GM23338 (cell line): ENCODE results near the gene ESYT2. TPM values are rescaled to one million over a fixed set of nuclear protein-coding genes. Genes with fewer than 3 reads are reported as not detected.

Experiments used
- ATAC-seq: fragments of 200-7000 bp; cut with Tn5 transposase; 3 replicates; pipeline ENCODE4 v1.9.1; 2020
- DNase-seq: peaks from one replicate; pipeline ENCODE4 v3.0.0-alpha.2; 2015; ENCODE audit warnings: low spot score
- H2AFZ ChIP-seq: fragments of 200-600 bp; sonication (generic); 2 replicates; pipeline ENCODE4 v1.8.0; 2016; ENCODE audit warnings: antibody characterized with exemption, mild to moderate bottlenecking, moderate library complexity
- H3F3A ChIP-seq: fragments of 200-600 bp; sonication (generic); replicated peaks from 2 replicates; pipeline ENCODE4 v1.8.0; 2017; ENCODE audit warnings: antibody characterized with exemption, mixed run types, low read depth
- H3K27ac ChIP-seq: fragments of 200-600 bp; sonication (generic); 2 replicates; pipeline ENCODE4 v1.6.1; 2016; ENCODE audit warnings: low read depth
- H3K27me3 ChIP-seq: fragments of 200-600 bp; sonication (generic); 2 replicates; pipeline ENCODE4 v1.8.0; 2016; ENCODE audit warnings: mild to moderate bottlenecking, mixed run types, moderate library complexity; ENCODE audit not compliant: insufficient read depth
- H3K36me3 ChIP-seq: fragments of 200-600 bp; sonication (generic); 2 replicates; pipeline ENCODE4 v1.8.0; 2016; ENCODE audit warnings: mild to moderate bottlenecking; ENCODE audit not compliant: insufficient read depth
- H3K4me1 ChIP-seq: fragments of 200-600 bp; sonication (generic); 2 replicates; pipeline ENCODE4 v1.8.0; 2016; ENCODE audit warnings: mild to moderate bottlenecking, moderate library complexity; ENCODE audit not compliant: insufficient read depth
- H3K4me2 ChIP-seq: fragments of 200-600 bp; sonication (generic); 2 replicates; pipeline ENCODE4 v1.7.1; 2017; ENCODE audit warnings: mixed run types
- H3K4me3 ChIP-seq: fragments of 200-600 bp; sonication (generic); 2 replicates; pipeline ENCODE4 v1.6.1; 2016; ENCODE audit warnings: mixed run types
- H3K79me2 ChIP-seq: fragments of 200-600 bp; sonication (generic); replicated peaks from 2 replicates; pipeline ENCODE4 v1.8.0; 2017; ENCODE audit warnings: mild to moderate bottlenecking; ENCODE audit not compliant: insufficient read depth
- H3K9me2 ChIP-seq: fragments of 200-600 bp; sonication (generic); 2 replicates; pipeline ENCODE4 v1.8.0; 2017; ENCODE audit not compliant: insufficient read depth
- H4K20me1 ChIP-seq: fragments of 200-600 bp; sonication (generic); replicated peaks from 2 replicates; pipeline ENCODE4 v1.8.0; 2017; ENCODE audit warnings: mild to moderate bottlenecking; ENCODE audit not compliant: insufficient read depth
- H3K27ac Mint-ChIP-seq: 2 replicates; pipeline ENCODE4 v1.8.0; 2020; ENCODE audit warnings: inconsistent platforms, mild to moderate bottlenecking, moderate library complexity, mixed read lengths
- H3K27me3 Mint-ChIP-seq: 3 replicates; pipeline ENCODE4 v1.8.0; 2022; ENCODE audit warnings: low read depth, mild to moderate bottlenecking, moderate library complexity, mixed read lengths, inconsistent platforms; ENCODE audit not compliant: insufficient read depth, poor library complexity
- H3K36me3 Mint-ChIP-seq: 3 replicates; pipeline ENCODE4 v1.8.0; 2021; ENCODE audit warnings: low read depth, mild to moderate bottlenecking, inconsistent platforms, moderate library complexity, mixed read lengths
- H3K4me1 Mint-ChIP-seq: 3 replicates; pipeline ENCODE4 v1.8.0; 2020; ENCODE audit warnings: mild to moderate bottlenecking, inconsistent platforms, mixed read lengths
- H3K4me3 Mint-ChIP-seq: 3 replicates; pipeline ENCODE4 v1.8.0; 2021; ENCODE audit warnings: moderate library complexity, mild to moderate bottlenecking, inconsistent platforms, mixed read lengths
- H3K9me3 Mint-ChIP-seq: 3 replicates; pipeline ENCODE4 v1.8.0; 2020; ENCODE audit warnings: moderate library complexity, mild to moderate bottlenecking, inconsistent platforms, mixed read lengths
- CREB1 ChIP-seq: fragments of 250-450 bp; sonication (Bioruptor Pico); IDR thresholded peaks from 2 replicates; pipeline ENCODE4 v1.5.0; 2020; ENCODE audit warnings: low read depth, mild to moderate bottlenecking, moderate library complexity
- ETS1 ChIP-seq: IDR thresholded peaks from 2 replicates; pipeline ENCODE4 v1.6.1; 2016; ENCODE audit warnings: antibody characterized with exemption
- EZH2 ChIP-seq: fragments of 200-600 bp; sonication (generic); IDR thresholded peaks from one replicate; pipeline ENCODE4 v1.8.0; 2017; ENCODE audit warnings: antibody characterized with exemption, mild to moderate bottlenecking, low read depth; ENCODE audit not compliant: unreplicated experiment
- EZH2phosphoT487 ChIP-seq: fragments of 200-600 bp; sonication (generic); IDR thresholded peaks from one replicate; pipeline ENCODE4 v1.8.1; 2018; ENCODE audit warnings: antibody characterized with exemption; ENCODE audit not compliant: unreplicated experiment
- JUNB ChIP-seq: IDR thresholded peaks from one replicate; pipeline ENCODE4 v1.6.1; 2016; ENCODE audit warnings: antibody characterized with exemption; ENCODE audit not compliant: unreplicated experiment
- NANOG ChIP-seq: IDR thresholded peaks from 2 replicates; pipeline ENCODE4 v1.6.1; 2016; ENCODE audit warnings: antibody characterized with exemption, borderline replicate concordance
- POLR2AphosphoS5 ChIP-seq: IDR thresholded peaks from 2 replicates; pipeline ENCODE4 v1.6.1; 2016; ENCODE audit warnings: antibody characterized with exemption, low read depth
- REST ChIP-seq: IDR thresholded peaks from one replicate; pipeline ENCODE4 v1.6.1; 2018; ENCODE audit warnings: antibody characterized with exemption; ENCODE audit not compliant: unreplicated experiment
- STAT1 ChIP-seq: IDR thresholded peaks from one replicate; pipeline ENCODE4 v1.6.1; 2016; ENCODE audit warnings: antibody characterized with exemption; ENCODE audit not compliant: unreplicated experiment
- ZNF114 ChIP-seq: fragments of 250-450 bp; sonication (Bioruptor Pico); IDR thresholded peaks from 2 replicates; pipeline ENCODE4 v1.5.0; 2020; ENCODE audit warnings: mild to moderate bottlenecking, moderate library complexity
- ZNF331 ChIP-seq: fragments of 250-450 bp; sonication (Bioruptor Pico); IDR thresholded peaks from 2 replicates; pipeline ENCODE4 v1.5.0; 2020; ENCODE audit warnings: low read depth, mild to moderate bottlenecking, moderate library complexity
- polyA plus RNA-seq: library from polyadenylated mRNA; unstranded; fragments of >200 nt; fragmentation: Nextera tagmentation; extraction: Ambion mirVana; gene quantifications from 2 replicates; pipeline ENCODE4 v1.2.1, GENCODE V29; 2016
- total RNA-seq: library from RNA; depleted of rRNA; stranded (reverse); fragments of >200 nt; shearing (Covaris generic); gene quantifications from 2 replicates; pipeline ENCODE4 v1.2.3, GENCODE V29; 2014
- TF ChIP-seq, protein P1 (sequence below), 2 experiments: fragments of 200-600 bp in 1 of 2; sonication (generic) in 1 of 2; conservative IDR thresholded peaks; 2 replicates each; pipeline versions ENCODE4 v1.5.1 to v1.6.1; 2016 to 2017; ENCODE audit warnings: antibody characterized with exemption in 2 of 2, low read depth in 2 of 2, mild to moderate bottlenecking in 2 of 2, moderate library complexity in 1 of 2
- TF ChIP-seq, protein P2 (sequence below): fragments of 250-450 bp; sonication (Bioruptor Pico); IDR thresholded peaks from 2 replicates; pipeline ENCODE4 v1.5.0; 2020; ENCODE audit warnings: mild to moderate bottlenecking, moderate library complexity

ESYT2 gene
- total and polyA plus RNA-seq, 2 experiments from 2014 or later: 9.6 to 52.7 TPM

DNA sequence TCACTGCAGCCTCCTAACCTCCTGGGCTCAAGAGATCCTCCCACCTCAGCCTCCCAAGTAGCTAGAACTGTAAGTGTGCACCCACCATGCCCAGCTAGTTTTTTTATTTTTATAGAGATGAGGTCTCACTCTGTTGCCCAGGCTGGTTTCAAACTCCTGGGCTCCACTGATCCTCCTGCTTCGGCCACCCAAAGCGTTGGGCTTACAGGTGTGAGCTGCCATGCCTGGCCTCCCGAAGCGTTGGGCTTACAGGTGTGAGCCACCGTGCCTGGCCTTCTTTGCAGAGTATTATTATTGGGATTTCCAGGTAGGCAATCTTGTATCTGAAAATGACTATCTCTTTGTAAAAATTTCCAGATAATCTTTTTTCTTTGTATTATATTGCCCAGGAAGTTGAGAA, 101.6 kb downstream of the ESYT2 start:
- H3K4me1 ChIP-seq: peaks cover 3% of the 10 kb centered on the region; the same call in 1 of the 2 replicates
- no peaks in the 10 kb centered on the region for H3K79me2 ChIP-seq
- Mint-ChIP-seq H3K4me3 (no peak overlapping the region), H3K4me1 (peaks cover 29% of the 10 kb centered on the region), H3K36me3 (peaks cover 10% of the 10 kb centered on the region), H3K27ac (no peak overlapping the region), H3K27me3 (peaks cover 8% of the 10 kb centered on the region), H3K9me3 (no peaks in the 10 kb centered on the region)
- 0 out of 2 replicates have a peak, but pooled peaks cover 4% of the 10 kb centered on the region for H3K9me2 ChIP-seq
- DNase-seq (no peak), ATAC-seq (no peak)
- no peak overlapping the region for H3K4me2 ChIP-seq
- H3K27ac ChIP-seq: no peak overlapping the region
- H3K4me3 ChIP-seq: no peak overlapping the region
- H2AFZ ChIP-seq: no peak overlapping the region
- H3K27me3 ChIP-seq: no peaks in the 10 kb centered on the region
- no peaks in the 10 kb centered on the region for H3K36me3 ChIP-seq
- TF ChIP-seq ZNF331 (CRISPR knock-in tag) (no peak), JUNB (no peak), EZH2phosphoT487 (no peak), STAT1 (no peak), REST (no peak), NANOG (no peak), ETS1 (no peak), POLR2AphosphoS5 (no peak), ZNF114 (CRISPR knock-in tag) (no peak), CREB1 (CRISPR knock-in tag) (no peak), EZH2 (no peak)
- TF ChIP-seq, protein P1, sequence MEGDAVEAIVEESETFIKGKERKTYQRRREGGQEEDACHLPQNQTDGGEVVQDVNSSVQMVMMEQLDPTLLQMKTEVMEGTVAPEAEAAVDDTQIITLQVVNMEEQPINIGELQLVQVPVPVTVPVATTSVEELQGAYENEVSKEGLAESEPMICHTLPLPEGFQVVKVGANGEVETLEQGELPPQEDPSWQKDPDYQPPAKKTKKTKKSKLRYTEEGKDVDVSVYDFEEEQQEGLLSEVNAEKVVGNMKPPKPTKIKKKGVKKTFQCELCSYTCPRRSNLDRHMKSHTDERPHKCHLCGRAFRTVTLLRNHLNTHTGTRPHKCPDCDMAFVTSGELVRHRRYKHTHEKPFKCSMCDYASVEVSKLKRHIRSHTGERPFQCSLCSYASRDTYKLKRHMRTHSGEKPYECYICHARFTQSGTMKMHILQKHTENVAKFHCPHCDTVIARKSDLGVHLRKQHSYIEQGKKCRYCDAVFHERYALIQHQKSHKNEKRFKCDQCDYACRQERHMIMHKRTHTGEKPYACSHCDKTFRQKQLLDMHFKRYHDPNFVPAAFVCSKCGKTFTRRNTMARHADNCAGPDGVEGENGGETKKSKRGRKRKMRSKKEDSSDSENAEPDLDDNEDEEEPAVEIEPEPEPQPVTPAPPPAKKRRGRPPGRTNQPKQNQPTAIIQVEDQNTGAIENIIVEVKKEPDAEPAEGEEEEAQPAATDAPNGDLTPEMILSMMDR (conservative IDR thresholded peaks at IDR 0.05; ENCODE audit: low read depth in 2 of 2): no peak
- TF ChIP-seq, protein P2, sequence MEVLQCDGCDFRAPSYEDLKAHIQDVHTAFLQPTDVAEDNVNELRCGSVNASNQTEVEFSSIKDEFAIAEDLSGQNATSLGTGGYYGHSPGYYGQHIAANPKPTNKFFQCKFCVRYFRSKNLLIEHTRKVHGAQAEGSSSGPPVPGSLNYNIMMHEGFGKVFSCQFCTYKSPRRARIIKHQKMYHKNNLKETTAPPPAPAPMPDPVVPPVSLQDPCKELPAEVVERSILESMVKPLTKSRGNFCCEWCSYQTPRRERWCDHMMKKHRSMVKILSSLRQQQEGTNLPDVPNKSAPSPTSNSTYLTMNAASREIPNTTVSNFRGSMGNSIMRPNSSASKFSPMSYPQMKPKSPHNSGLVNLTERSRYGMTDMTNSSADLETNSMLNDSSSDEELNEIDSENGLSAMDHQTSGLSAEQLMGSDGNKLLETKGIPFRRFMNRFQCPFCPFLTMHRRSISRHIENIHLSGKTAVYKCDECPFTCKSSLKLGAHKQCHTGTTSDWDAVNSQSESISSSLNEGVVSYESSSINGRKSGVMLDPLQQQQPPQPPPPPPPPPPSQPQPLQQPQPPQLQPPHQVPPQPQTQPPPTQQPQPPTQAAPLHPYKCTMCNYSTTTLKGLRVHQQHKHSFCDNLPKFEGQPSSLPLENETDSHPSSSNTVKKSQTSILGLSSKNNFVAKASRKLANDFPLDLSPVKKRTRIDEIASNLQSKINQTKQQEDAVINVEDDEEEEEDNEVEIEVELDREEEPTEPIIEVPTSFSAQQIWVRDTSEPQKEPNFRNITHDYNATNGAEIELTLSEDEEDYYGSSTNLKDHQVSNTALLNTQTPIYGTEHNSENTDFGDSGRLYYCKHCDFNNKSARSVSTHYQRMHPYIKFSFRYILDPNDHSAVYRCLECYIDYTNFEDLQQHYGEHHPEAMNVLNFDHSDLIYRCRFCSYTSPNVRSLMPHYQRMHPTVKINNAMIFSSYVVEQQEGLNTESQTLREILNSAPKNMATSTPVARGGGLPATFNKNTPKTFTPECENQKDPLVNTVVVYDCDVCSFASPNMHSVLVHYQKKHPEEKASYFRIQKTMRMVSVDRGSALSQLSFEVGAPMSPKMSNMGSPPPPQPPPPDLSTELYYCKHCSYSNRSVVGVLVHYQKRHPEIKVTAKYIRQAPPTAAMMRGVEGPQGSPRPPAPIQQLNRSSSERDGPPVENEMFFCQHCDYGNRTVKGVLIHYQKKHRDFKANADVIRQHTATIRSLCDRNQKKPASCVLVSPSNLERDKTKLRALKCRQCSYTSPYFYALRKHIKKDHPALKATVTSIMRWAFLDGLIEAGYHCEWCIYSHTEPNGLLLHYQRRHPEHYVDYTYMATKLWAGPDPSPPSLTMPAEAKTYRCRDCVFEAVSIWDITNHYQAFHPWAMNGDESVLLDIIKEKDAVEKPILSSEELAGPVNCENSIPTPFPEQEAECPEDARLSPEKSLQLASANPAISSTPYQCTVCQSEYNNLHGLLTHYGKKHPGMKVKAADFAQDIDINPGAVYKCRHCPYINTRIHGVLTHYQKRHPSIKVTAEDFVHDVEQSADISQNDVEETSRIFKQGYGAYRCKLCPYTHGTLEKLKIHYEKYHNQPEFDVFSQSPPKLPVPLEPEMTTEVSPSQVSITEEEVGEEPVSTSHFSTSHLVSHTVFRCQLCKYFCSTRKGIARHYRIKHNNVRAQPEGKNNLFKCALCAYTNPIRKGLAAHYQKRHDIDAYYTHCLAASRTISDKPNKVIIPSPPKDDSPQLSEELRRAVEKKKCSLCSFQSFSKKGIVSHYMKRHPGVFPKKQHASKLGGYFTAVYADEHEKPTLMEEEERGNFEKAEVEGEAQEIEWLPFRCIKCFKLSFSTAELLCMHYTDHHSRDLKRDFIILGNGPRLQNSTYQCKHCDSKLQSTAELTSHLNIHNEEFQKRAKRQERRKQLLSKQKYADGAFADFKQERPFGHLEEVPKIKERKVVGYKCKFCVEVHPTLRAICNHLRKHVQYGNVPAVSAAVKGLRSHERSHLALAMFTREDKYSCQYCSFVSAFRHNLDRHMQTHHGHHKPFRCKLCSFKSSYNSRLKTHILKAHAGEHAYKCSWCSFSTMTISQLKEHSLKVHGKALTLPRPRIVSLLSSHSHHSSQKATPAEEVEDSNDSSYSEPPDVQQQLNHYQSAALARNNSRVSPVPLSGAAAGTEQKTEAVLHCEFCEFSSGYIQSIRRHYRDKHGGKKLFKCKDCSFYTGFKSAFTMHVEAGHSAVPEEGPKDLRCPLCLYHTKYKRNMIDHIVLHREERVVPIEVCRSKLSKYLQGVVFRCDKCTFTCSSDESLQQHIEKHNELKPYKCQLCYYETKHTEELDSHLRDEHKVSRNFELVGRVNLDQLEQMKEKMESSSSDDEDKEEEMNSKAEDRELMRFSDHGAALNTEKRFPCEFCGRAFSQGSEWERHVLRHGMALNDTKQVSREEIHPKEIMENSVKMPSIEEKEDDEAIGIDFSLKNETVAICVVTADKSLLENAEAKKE (CRISPR knock-in tag): no peak
- no peaks in the 10 kb centered on the region; the same call in 1 of the 2 replicates for H4K20me1 ChIP-seq
- 0 out of 2 replicates have a peak, but pooled peaks cover 4% of the 10 kb centered on the region for H3F3A ChIP-seq
